ENCODE results near the gene XYLB.

DNA sequence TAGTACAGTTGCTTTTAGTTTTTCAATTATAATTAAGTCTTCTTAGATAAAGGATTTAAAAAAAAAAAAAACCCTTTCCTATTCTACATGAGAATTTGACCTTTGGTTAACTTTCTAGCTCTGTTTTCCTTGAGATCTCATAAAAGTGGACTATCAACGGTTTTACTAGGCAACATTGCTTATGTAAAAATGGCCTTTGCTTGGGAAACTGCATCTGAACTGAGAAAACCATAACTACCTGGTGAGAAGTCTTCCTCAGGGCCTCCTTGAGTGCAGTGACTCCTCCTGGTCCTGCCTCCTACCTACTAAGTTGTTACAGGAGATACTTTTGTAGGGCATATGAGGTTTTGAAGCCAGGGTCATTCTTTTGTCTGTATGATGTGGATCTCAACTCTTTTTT is 65.0 kb downstream of the XYLB start:
- TF ChIP-seq, protein P1, sequence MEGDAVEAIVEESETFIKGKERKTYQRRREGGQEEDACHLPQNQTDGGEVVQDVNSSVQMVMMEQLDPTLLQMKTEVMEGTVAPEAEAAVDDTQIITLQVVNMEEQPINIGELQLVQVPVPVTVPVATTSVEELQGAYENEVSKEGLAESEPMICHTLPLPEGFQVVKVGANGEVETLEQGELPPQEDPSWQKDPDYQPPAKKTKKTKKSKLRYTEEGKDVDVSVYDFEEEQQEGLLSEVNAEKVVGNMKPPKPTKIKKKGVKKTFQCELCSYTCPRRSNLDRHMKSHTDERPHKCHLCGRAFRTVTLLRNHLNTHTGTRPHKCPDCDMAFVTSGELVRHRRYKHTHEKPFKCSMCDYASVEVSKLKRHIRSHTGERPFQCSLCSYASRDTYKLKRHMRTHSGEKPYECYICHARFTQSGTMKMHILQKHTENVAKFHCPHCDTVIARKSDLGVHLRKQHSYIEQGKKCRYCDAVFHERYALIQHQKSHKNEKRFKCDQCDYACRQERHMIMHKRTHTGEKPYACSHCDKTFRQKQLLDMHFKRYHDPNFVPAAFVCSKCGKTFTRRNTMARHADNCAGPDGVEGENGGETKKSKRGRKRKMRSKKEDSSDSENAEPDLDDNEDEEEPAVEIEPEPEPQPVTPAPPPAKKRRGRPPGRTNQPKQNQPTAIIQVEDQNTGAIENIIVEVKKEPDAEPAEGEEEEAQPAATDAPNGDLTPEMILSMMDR (IDR thresholded peaks at IDR 0.05; ENCODE audit: low read depth, low read length, poor library complexity, severe bottlenecking) = no peak
- no peak for TF ChIP-seq EZH2phosphoT487 (IDR thresholded peaks at IDR 0.05; ENCODE audit: borderline replicate concordance, low read length)

Measured in DOHH2 (cell line).